OCI-LY1 (cell line): ENCODE data around the gene KDM2A.

Experiments used
- H2AFZ ChIP-seq: fragments of 200-600 bp; sonication (generic), shearing (Covaris generic); 2 replicates; pipeline ENCODE4 v1.6.0; 2014; ENCODE audit warnings: antibody characterized with exemption, mild to moderate bottlenecking, low read length
- H3F3A ChIP-seq: fragments of 200-600 bp; sonication (generic), shearing (Covaris generic); 2 replicates; pipeline ENCODE4 v1.6.0; 2014; ENCODE audit warnings: mild to moderate bottlenecking, antibody characterized with exemption, low read length, moderate library complexity; ENCODE audit not compliant: insufficient read depth
- H3K27ac ChIP-seq: fragments of 200-600 bp; sonication (generic); 2 replicates; pipeline ENCODE4 v1.5.1; 2014; ENCODE audit warnings: low read length, mixed run types, mild to moderate bottlenecking, low read depth; ENCODE audit not compliant: poor library complexity, severe bottlenecking
- H3K27me3 ChIP-seq: fragments of 200-600 bp; sonication (generic); 2 replicates; pipeline ENCODE4 v1.6.0; 2014; ENCODE audit warnings: antibody characterized with exemption, mild to moderate bottlenecking, low read length, moderate library complexity; ENCODE audit not compliant: insufficient read depth
- H3K36me3 ChIP-seq: fragments of 200-600 bp; sonication (generic); 2 replicates; pipeline ENCODE4 v1.6.1; 2014; ENCODE audit warnings: mild to moderate bottlenecking, antibody characterized with exemption, low read length, moderate library complexity, mixed read lengths; ENCODE audit not compliant: insufficient read depth
- H3K4me1 ChIP-seq: fragments of 200-600 bp; sonication (generic); 2 replicates; pipeline ENCODE4 v1.5.1; 2014; ENCODE audit warnings: mild to moderate bottlenecking, low read length, moderate library complexity; ENCODE audit not compliant: insufficient read depth, severe bottlenecking
- H3K4me2 ChIP-seq: fragments of 200-600 bp; sonication (generic), shearing (Covaris generic); 2 replicates; pipeline ENCODE4 v1.6.1; 2014; ENCODE audit warnings: low read length
- H3K4me3 ChIP-seq: fragments of 200-600 bp; sonication (generic); 2 replicates; pipeline ENCODE4 v1.5.1; 2014; ENCODE audit warnings: low read length, low read depth, mild to moderate bottlenecking, mixed read lengths; ENCODE audit not compliant: poor library complexity, severe bottlenecking
- H3K79me2 ChIP-seq: fragments of 200-600 bp; shearing (Covaris generic); 2 replicates; pipeline ENCODE4 v1.6.1; 2016; ENCODE audit warnings: mixed run types, low read length, mixed read lengths; ENCODE audit not compliant: insufficient read depth
- H3K9ac ChIP-seq: fragments of 200-600 bp; sonication (generic), shearing (Covaris generic); 2 replicates; pipeline ENCODE4 v1.6.1; 2014; ENCODE audit warnings: mild to moderate bottlenecking, low read length, mixed read lengths
- H3K9me2 ChIP-seq: fragments of 200-600 bp; sonication (generic), shearing (Covaris generic); 2 replicates; pipeline ENCODE4 v1.6.1; 2014; ENCODE audit warnings: low read depth, mild to moderate bottlenecking, low read length, mixed read lengths
- H3K9me3 ChIP-seq: fragments of 200-600 bp; shearing (Covaris generic); 2 replicates; pipeline ENCODE4 v1.6.1; 2014; ENCODE audit warnings: low read length, mixed read lengths
- H4K20me1 ChIP-seq: fragments of 200-600 bp; sonication (generic), shearing (Covaris generic); 2 replicates; pipeline ENCODE4 v1.6.0; 2016; ENCODE audit warnings: mild to moderate bottlenecking, low read length; ENCODE audit not compliant: insufficient read depth
- EZH2 ChIP-seq: fragments of 200-600 bp; sonication (generic), shearing (Covaris generic); IDR thresholded peaks from 2 replicates; pipeline ENCODE4 v1.8.0; 2017; ENCODE audit warnings: borderline replicate concordance, mixed run types, mild to moderate bottlenecking, antibody characterized with exemption, low read length, moderate library complexity, mixed read lengths
- TF ChIP-seq, protein P1 (sequence below): fragments of 200-600 bp; sonication (generic), shearing (Covaris generic); IDR thresholded peaks from 2 replicates; pipeline ENCODE4 v1.5.1; 2017; ENCODE audit warnings: mild to moderate bottlenecking, antibody characterized with exemption, low read length, moderate library complexity, mixed read lengths

The KDM2A gene

DNA sequence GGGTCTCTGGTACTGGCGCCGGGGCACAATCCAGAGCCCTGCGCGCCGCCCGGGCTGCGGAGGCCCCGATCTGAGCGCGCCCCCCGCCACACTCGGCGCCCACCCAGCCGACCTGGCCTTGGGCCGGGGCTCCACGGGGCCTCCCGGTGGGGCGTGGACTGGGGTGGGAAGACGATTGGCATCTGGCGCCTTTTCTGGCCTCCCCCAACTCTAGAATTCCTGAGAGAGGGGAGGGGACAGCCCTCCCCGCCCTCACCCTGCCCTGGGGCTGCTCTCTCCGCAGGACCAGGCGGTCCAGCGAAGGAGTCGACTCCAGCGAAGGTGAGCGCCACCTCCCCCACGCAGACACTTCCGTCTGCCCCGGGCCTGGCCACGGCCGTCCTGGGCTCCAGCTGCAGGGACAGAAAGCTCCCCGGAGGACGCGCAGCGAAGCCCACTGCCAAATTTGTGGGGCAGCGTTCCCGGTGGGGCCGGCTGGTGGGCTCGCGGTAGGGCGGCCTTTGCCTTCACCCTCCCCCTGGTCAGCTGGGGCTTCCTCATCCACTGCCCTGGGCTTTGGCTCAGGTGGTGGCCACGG is 184.9 kb downstream of the KDM2A start:
- Histone ChIP-seq H4K20me1 (no peaks in the 10 kb centered on the region), H3F3A (no peaks in the 10 kb centered on the region), H3K27me3 (no peaks in the 10 kb centered on the region), H2AFZ (no peak overlapping the region), H3K27ac (no peak overlapping the region), H3K4me3 (no peak overlapping the region), H3K4me1 (no peaks in the 10 kb centered on the region), H3K36me3 (peaks cover 39% of the 10 kb centered on the region), H3K9me2 (no peaks in the 10 kb centered on the region), H3K9ac (no peak overlapping the region), H3K79me2 (no peaks in the 10 kb centered on the region), H3K9me3 (no peaks in the 10 kb centered on the region), H3K4me2 (no peak overlapping the region)
- no peak for TF ChIP-seq EZH2
- TF ChIP-seq, protein P1, sequence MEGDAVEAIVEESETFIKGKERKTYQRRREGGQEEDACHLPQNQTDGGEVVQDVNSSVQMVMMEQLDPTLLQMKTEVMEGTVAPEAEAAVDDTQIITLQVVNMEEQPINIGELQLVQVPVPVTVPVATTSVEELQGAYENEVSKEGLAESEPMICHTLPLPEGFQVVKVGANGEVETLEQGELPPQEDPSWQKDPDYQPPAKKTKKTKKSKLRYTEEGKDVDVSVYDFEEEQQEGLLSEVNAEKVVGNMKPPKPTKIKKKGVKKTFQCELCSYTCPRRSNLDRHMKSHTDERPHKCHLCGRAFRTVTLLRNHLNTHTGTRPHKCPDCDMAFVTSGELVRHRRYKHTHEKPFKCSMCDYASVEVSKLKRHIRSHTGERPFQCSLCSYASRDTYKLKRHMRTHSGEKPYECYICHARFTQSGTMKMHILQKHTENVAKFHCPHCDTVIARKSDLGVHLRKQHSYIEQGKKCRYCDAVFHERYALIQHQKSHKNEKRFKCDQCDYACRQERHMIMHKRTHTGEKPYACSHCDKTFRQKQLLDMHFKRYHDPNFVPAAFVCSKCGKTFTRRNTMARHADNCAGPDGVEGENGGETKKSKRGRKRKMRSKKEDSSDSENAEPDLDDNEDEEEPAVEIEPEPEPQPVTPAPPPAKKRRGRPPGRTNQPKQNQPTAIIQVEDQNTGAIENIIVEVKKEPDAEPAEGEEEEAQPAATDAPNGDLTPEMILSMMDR, result no peak

DNA sequence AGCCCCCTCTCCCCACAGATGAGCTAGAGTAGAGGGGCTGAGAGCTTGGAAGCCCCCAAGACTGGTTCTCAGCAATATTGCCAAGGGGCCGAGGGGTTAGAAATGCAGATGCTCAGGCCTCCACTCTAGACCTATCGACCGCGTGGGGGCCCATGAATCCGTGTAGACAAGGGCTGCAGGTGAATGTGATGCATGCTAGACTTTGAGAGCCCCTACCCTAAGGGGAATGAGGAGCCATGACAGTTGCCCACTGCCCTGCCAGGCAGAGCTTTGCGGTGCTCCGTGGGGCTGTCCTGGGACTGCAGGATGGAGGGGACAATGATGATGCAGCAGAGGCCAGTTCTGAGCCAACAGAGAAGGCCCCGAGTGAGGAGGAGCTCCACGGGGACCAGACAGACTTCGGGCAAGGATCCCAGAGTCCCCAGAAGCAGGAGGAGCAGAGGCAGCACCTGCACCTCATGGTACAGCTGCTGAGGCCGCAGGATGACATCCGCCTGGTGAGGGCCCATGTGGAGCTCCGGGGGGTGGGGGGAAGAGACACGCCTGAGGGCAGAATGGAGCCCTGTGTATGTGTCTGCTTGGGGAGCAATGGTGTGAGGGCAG is 185.5 kb downstream of the KDM2A start:
- Histone ChIP-seq H3K27ac (no peak overlapping the region), H3K9me2 (no peaks in the 10 kb centered on the region), H3K4me3 (no peak overlapping the region), H4K20me1 (no peaks in the 10 kb centered on the region), H2AFZ (no peak overlapping the region), H3K9ac (no peak overlapping the region), H3F3A (no peaks in the 10 kb centered on the region), H3K27me3 (no peaks in the 10 kb centered on the region), H3K9me3 (no peaks in the 10 kb centered on the region), H3K4me2 (no peak overlapping the region), H3K4me1 (no peaks in the 10 kb centered on the region), H3K36me3 (peaks cover 32% of the 10 kb centered on the region), H3K79me2 (no peaks in the 10 kb centered on the region)
- TF ChIP-seq EZH2, result no peak
- TF ChIP-seq, protein P1, result no peak

DNA sequence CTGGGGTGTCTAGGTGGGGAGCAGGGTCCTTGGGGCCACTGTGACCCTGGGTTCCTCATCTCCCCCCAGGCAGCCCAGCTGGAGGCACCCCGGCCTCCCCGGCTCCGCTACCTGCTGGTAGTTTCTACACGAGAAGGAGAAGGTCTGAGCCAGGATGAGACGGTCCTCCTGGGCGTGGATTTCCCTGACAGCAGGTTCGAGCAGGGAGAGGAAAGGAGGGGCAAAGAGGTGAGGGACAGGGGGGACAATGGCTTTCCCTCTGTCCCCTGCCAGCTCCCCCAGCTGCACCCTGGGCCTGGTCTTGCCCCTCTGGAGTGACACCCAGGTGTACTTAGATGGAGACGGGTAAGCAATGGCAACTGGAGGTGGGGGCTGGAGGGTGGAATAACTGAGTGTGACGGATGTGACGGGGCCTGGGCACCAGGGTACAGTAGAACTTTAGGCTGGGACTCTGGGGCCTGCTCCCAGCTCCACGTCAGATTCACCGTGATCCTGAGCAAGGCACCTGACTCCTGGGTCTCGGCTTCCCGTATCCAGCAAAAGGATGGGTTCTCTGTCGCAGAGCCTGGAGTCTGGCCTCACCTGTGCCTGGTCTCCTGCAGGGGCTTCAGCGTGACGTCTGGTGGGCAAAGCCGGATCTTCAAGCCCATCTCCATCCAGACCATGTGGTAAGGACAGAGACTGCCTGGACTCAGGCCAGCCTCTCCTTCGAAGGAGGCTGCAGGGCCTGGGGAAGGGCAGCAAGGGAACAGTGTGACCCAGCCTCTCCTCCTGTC is 187.9 kb downstream of the KDM2A start:
- Histone ChIP-seq H3K9ac (no peak overlapping the region), H4K20me1 (no peaks in the 10 kb centered on the region), H3K27ac (no peak overlapping the region), H3K9me3 (no peaks in the 10 kb centered on the region), H2AFZ (no peak overlapping the region), H3K36me3 (peaks cover 10% of the 10 kb centered on the region), H3K9me2 (no peaks in the 10 kb centered on the region), H3F3A (no peaks in the 10 kb centered on the region), H3K4me3 (no peak overlapping the region), H3K4me2 (no peak overlapping the region), H3K4me1 (no peaks in the 10 kb centered on the region), H3K27me3 (no peaks in the 10 kb centered on the region), H3K79me2 (no peaks in the 10 kb centered on the region)
- TF ChIP-seq EZH2, result no peak
- TF ChIP-seq, protein P1, result no peak
